NB4 (cell line): Measurements from ENCODE around the gene SAPCD2.

Experiments
- DNase-seq: peaks from one replicate; pipeline ENCODE4 v3.0.0; 2010; ENCODE audit warnings: low read depth
- H3K4me3 ChIP-seq: one replicate; pipeline ENCODE4 v1.5.1; 2011; ENCODE audit warnings: mild to moderate bottlenecking, low read depth, low read length, moderate library complexity
- CTCF ChIP-seq: IDR thresholded peaks from one replicate; pipeline ENCODE4 v1.5.1; 2012; ENCODE audit warnings: low read depth, low read length
- MAX ChIP-seq: IDR thresholded peaks from 2 replicates; pipeline ENCODE4 v1.6.1; 2011; ENCODE audit warnings: low read depth, low read length
- MYC ChIP-seq: IDR thresholded peaks from 2 replicates; pipeline ENCODE4 v1.6.1; 2011; ENCODE audit warnings: low read depth, low read length
- POLR2A ChIP-seq: IDR thresholded peaks from 2 replicates; pipeline ENCODE4 v1.6.1; 2011; ENCODE audit warnings: mild to moderate bottlenecking; ENCODE audit not compliant: insufficient read length; ENCODE audit errors: extremely low read depth

SAPCD2 gene

DNA sequence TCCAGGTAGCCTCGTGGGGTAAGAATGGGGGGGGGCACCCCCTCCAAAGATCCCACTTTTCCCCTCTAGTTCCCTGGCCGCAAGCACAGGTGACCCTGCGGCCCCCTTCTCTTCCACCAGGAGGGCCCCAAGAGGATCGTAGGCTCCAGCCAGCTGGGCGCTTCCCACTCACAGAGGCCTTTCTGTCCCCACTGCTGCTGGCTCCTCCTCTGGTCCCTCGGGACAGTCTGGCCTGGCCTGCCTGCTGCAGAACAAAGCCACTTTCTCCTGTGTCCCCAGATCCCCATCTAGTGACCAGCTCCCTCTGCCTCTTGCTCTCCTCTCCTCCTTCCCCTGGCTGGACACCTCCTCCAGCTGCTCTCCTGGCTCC lies 534 bp upstream of the SAPCD2 start:
- H3K4me3 ChIP-seq, result peak overlapping the region; percentile 51
- TF ChIP-seq POLR2A, result no peak
- TF ChIP-seq MYC, result no peak
- TF ChIP-seq MAX, result no peak
- TF ChIP-seq CTCF, result no peak
- DNase-seq, result peak; percentile 88

DNA sequence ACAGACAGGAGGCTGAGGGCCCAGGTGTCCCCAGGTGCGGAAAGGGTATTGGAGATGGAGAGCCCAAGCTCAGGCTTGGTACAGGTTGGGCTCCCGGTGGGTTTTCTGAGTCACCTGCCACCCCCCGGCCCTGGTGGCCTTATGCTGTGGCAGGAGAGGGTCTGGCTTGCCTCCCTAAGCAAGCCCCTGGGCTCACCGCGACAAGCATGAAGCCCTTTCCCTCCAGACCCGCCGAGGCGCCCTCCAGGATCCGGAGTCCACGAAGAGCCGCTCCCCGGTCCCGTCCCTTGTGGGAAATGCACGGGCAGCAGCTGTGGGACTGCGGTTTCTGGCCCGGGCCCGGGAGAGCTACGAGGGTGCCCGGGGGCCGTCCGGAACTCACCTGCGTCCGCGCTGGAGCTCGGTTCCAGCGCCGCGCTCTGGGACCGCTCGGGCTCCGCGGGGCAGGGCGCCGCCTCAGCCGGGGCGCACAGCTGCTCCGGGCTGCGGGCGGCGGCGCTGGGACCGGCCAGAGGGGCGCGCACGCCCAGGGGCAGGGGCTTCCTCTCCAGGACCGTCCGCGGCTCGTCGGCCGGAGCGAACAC lies 757 bp downstream of the SAPCD2 start:
- H3K4me3 ChIP-seq, result peak overlapping the region; percentile 72
- TF ChIP-seq MAX (no peak), MYC (no peak), CTCF (no peak), POLR2A (no peak)
- peak; percentile 39 for DNase-seq

GRCh38 chr9:137068539-137069507 lies 1.5 kb downstream of the SAPCD2 start:
- peak; percentile 65 for DNase-seq
- TF ChIP-seq POLR2A (no peak), MAX (peak; percentile 70), CTCF (no peak), MYC (no peak)
- H3K4me3 ChIP-seq, result peak overlapping the region; percentile 72

- peak overlapping the region; percentile 72 for H3K4me3 ChIP-seq
- TF ChIP-seq CTCF, result peak; percentile 76
- no peak; the same call in 1 of the 2 replicates for TF ChIP-seq MYC
- TF ChIP-seq MAX, result peak; percentile 52
- no peak for TF ChIP-seq POLR2A
- peak; percentile 87 for DNase-seq
Measured at GRCh38 chr9:137067860-137068538, 2.4 kb downstream of the SAPCD2 start.

DNA sequence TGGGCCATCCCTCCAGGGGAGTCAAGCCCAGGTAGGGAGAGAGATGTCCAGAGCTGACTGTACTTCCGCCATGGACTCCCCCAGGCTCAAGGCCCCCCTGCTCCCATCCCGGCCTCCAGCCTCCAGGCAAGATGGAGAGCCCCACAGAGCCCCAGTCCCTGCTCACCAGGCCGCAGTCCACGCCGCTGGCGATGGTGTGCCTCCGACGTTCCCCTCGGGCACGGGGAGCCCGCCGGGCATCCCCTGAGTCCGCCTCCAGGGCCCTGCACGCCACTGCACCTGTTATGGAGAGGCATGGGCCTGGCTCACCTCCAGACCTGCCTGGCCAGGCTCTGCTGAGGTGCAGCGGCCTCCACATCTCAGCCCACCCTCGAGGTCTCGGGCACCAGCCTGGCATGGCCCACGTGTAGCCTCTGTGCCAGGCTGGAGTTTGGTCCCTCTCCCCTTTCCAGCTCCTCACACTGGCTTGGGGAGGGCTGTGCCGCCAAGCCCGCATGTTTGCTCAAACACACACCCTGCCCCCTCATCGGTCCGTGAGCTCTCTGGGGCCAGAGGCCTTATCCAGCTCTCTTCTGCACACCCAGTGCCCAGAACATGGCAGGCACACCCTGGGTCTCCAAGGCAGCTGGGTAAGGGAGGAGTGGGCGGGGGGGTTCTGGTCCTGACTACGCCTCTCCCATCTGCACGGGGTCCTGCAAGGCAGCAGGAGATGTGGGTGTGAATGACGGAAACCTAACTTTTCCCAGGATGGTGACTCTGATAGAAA lies 4.1 kb downstream of the SAPCD2 start:
- H3K4me3 ChIP-seq, result no peak overlapping the region
- TF ChIP-seq MAX (no peak), CTCF (no peak), POLR2A (no peak), MYC (no peak)
- no peak for DNase-seq
